Measurements from ENCODE around the gene LMF1. TPM values are rescaled to one million over a fixed set of nuclear protein-coding genes. Genes with fewer than 3 reads are reported as not detected.
A peak's percentile ranks its signal among the peaks of the same experiment; 100 is the strongest.

Gene LMF1
- total RNA-seq (2014; rRNA removed; shearing (Covaris generic); ENCODE audit: low replicate concordance) = 12.2 and 16.7 TPM in 2 replicates

GRCh38 chr16:970766-971581 is at the start of gene LMF1:
Gene LMF1, minus strand, starts transcription at chr16:970984. Its CDS starts 4 bp downstream, at chr16:970980.
- H3K79me2 ChIP-seq (ENCODE audit: low read length) = peaks cover 16% of the 10 kb centered on the region
- peak within 1 kb of the TSS; percentile 83 for H3K4me3 ChIP-seq (ENCODE audit: low read length)
- no peaks in the 10 kb centered on the region for H4K20me1 ChIP-seq (ENCODE audit: insufficient read depth, low read depth, low read length)
- peak; percentile 96 for DNase-seq
- no peaks in the 10 kb centered on the region for H3K27me3 ChIP-seq (ENCODE audit: low read length)
- peak within 1 kb of the TSS; percentile 79; the same call in 1 of the 2 replicates for H2AFZ ChIP-seq (ENCODE audit: low read length)
- H3K4me2 ChIP-seq (ENCODE audit: low read depth, low read length, poor library complexity, severe bottlenecking) = peak within 1 kb of the TSS; percentile 90
- peak within 1 kb of the TSS; percentile 91 for H3K9ac ChIP-seq (ENCODE audit: low read length)
- no peaks in the 10 kb centered on the region for H3K36me3 ChIP-seq (ENCODE audit: insufficient read depth, low read length)
- no peaks in the 10 kb centered on the region for H3K9me2 ChIP-seq (replicated peaks; ENCODE audit: insufficient read depth, low read length)
- no peak within 1 kb of the TSS; the same call in 1 of the 2 replicates for H3K27ac ChIP-seq (ENCODE audit: low read length)
- peaks cover 9% of the 10 kb centered on the region for H3K4me1 ChIP-seq (ENCODE audit: low read length)
- no peaks in the 10 kb centered on the region; the same call in 1 of the 2 replicates for H3K9me3 ChIP-seq (ENCODE audit: low read length)

- Histone ChIP-seq H3K4me3 (ENCODE audit: low read length) (no peak overlapping the region), H3K36me3 (ENCODE audit: insufficient read depth, low read length) (no peaks in the 10 kb centered on the region), H3K9me3 (ENCODE audit: low read length) (no peaks in the 10 kb centered on the region), H3K4me1 (ENCODE audit: low read length) (no peaks in the 10 kb centered on the region), H3K4me2 (ENCODE audit: low read depth, low read length, poor library complexity, severe bottlenecking) (no peak overlapping the region), H3K9ac (ENCODE audit: low read length) (no peak overlapping the region), H3K9me2 (replicated peaks; ENCODE audit: insufficient read depth, low read length) (no peaks in the 10 kb centered on the region), H2AFZ (ENCODE audit: low read length) (no peak overlapping the region), H3K27ac (ENCODE audit: low read length) (no peak overlapping the region), H3K79me2 (ENCODE audit: low read length) (no peaks in the 10 kb centered on the region), H3K27me3 (ENCODE audit: low read length) (no peaks in the 10 kb centered on the region), H4K20me1 (ENCODE audit: insufficient read depth, low read depth, low read length) (no peaks in the 10 kb centered on the region)
- no peak for DNase-seq
Observed at GRCh38 chr16:1020091-1020399, 49.3 kb upstream of the LMF1 start.

- Histone ChIP-seq H3K4me1 (ENCODE audit: low read length) (no peaks in the 10 kb centered on the region), H3K4me2 (ENCODE audit: low read depth, low read length, poor library complexity, severe bottlenecking) (no peak overlapping the region), H3K27me3 (ENCODE audit: low read length) (no peaks in the 10 kb centered on the region), H3K36me3 (ENCODE audit: insufficient read depth, low read length) (no peaks in the 10 kb centered on the region), H2AFZ (ENCODE audit: low read length) (no peak overlapping the region), H3K9me3 (ENCODE audit: low read length) (no peaks in the 10 kb centered on the region), H4K20me1 (ENCODE audit: insufficient read depth, low read depth, low read length) (no peaks in the 10 kb centered on the region), H3K9me2 (replicated peaks; ENCODE audit: insufficient read depth, low read length) (no peaks in the 10 kb centered on the region), H3K79me2 (ENCODE audit: low read length) (no peaks in the 10 kb centered on the region), H3K9ac (ENCODE audit: low read length) (no peak overlapping the region), H3K27ac (ENCODE audit: low read length) (no peak overlapping the region), H3K4me3 (ENCODE audit: low read length) (no peak overlapping the region)
- DNase-seq = no peak
Observed at GRCh38 chr16:1019231-1020090, 48.7 kb upstream of the LMF1 start.

GRCh38 chr16:1018447-1019198 is 47.8 kb upstream of the LMF1 start:
- Histone ChIP-seq H3K9me3 (ENCODE audit: low read length) (no peaks in the 10 kb centered on the region), H3K79me2 (ENCODE audit: low read length) (no peaks in the 10 kb centered on the region), H3K4me2 (ENCODE audit: low read depth, low read length, poor library complexity, severe bottlenecking) (no peak overlapping the region), H3K9ac (ENCODE audit: low read length) (no peak overlapping the region), H3K4me1 (ENCODE audit: low read length) (no peaks in the 10 kb centered on the region), H3K27ac (ENCODE audit: low read length) (no peak overlapping the region), H3K9me2 (replicated peaks; ENCODE audit: insufficient read depth, low read length) (no peaks in the 10 kb centered on the region), H4K20me1 (ENCODE audit: insufficient read depth, low read depth, low read length) (no peaks in the 10 kb centered on the region), H3K4me3 (ENCODE audit: low read length) (no peak overlapping the region), H3K27me3 (ENCODE audit: low read length) (no peaks in the 10 kb centered on the region), H2AFZ (ENCODE audit: low read length) (no peak overlapping the region), H3K36me3 (ENCODE audit: insufficient read depth, low read length) (no peaks in the 10 kb centered on the region)
- no peak for DNase-seq

GRCh38 chr16:1014771-1015495 is 44.1 kb upstream of the LMF1 start:
- Histone ChIP-seq H3K79me2 (ENCODE audit: low read length) (no peaks in the 10 kb centered on the region), H3K27ac (ENCODE audit: low read length) (no peak overlapping the region), H3K4me1 (ENCODE audit: low read length) (no peaks in the 10 kb centered on the region), H3K9ac (ENCODE audit: low read length) (no peak overlapping the region), H2AFZ (ENCODE audit: low read length) (no peak overlapping the region), H3K4me2 (ENCODE audit: low read depth, low read length, poor library complexity, severe bottlenecking) (no peak overlapping the region), H3K9me3 (ENCODE audit: low read length) (no peaks in the 10 kb centered on the region), H3K27me3 (ENCODE audit: low read length) (no peaks in the 10 kb centered on the region), H3K36me3 (ENCODE audit: insufficient read depth, low read length) (no peaks in the 10 kb centered on the region), H3K4me3 (ENCODE audit: low read length) (no peak overlapping the region), H3K9me2 (replicated peaks; ENCODE audit: insufficient read depth, low read length) (no peaks in the 10 kb centered on the region), H4K20me1 (ENCODE audit: insufficient read depth, low read depth, low read length) (no peaks in the 10 kb centered on the region)
- DNase-seq = no peak

- Histone ChIP-seq H3K79me2 (ENCODE audit: low read length) (no peaks in the 10 kb centered on the region), H3K9ac (ENCODE audit: low read length) (no peak overlapping the region), H2AFZ (ENCODE audit: low read length) (no peak overlapping the region)
Observed at GRCh38 chr16:1014221-1014620, 43.4 kb upstream of the LMF1 start.

GRCh38 chr16:1013593-1013900 is 42.8 kb upstream of the LMF1 start:
- Histone ChIP-seq H3K27me3 (ENCODE audit: low read length) (no peaks in the 10 kb centered on the region), H3K9me2 (replicated peaks; ENCODE audit: insufficient read depth, low read length) (no peaks in the 10 kb centered on the region), H3K36me3 (ENCODE audit: insufficient read depth, low read length) (no peaks in the 10 kb centered on the region), H3K9ac (ENCODE audit: low read length) (no peak overlapping the region), H3K4me2 (ENCODE audit: low read depth, low read length, poor library complexity, severe bottlenecking) (no peak overlapping the region), H2AFZ (ENCODE audit: low read length) (no peak overlapping the region), H3K79me2 (ENCODE audit: low read length) (no peaks in the 10 kb centered on the region), H3K4me1 (ENCODE audit: low read length) (no peaks in the 10 kb centered on the region), H3K4me3 (ENCODE audit: low read length) (no peak overlapping the region), H4K20me1 (ENCODE audit: insufficient read depth, low read depth, low read length) (no peaks in the 10 kb centered on the region), H3K9me3 (ENCODE audit: low read length) (no peaks in the 10 kb centered on the region), H3K27ac (ENCODE audit: low read length) (no peak overlapping the region)
- no peak for DNase-seq

More at GRCh38 chr16:1014221-1014620, 43.4 kb upstream of the LMF1 start:
- Histone ChIP-seq H3K36me3 (ENCODE audit: insufficient read depth, low read length) (no peaks in the 10 kb centered on the region), H3K4me2 (ENCODE audit: low read depth, low read length, poor library complexity, severe bottlenecking) (no peak overlapping the region), H3K4me1 (ENCODE audit: low read length) (no peaks in the 10 kb centered on the region), H3K27me3 (ENCODE audit: low read length) (no peaks in the 10 kb centered on the region), H4K20me1 (ENCODE audit: insufficient read depth, low read depth, low read length) (no peaks in the 10 kb centered on the region), H3K4me3 (ENCODE audit: low read length) (no peak overlapping the region), H3K27ac (ENCODE audit: low read length) (no peak overlapping the region), H3K9me3 (ENCODE audit: low read length) (no peaks in the 10 kb centered on the region), H3K9me2 (replicated peaks; ENCODE audit: insufficient read depth, low read length) (no peaks in the 10 kb centered on the region)
- DNase-seq = no peak
